H9 (cell line): ENCODE results near the gene PJA1. TPM values are rescaled to one million over a fixed set of nuclear protein-coding genes. Genes with fewer than 3 reads are reported as not detected.

Experiments
- DNase-seq: peaks from one replicate; pipeline ENCODE4 v3.0.0-alpha.2; 2017
- H2AFZ ChIP-seq: one replicate; pipeline ENCODE4 v1.6.1; 2013; ENCODE audit warnings: mild to moderate bottlenecking, low read length, control low read depth, moderate library complexity
- H2AK5ac ChIP-seq: 2 replicates; pipeline ENCODE4 v1.6.1; 2013; ENCODE audit warnings: low read length, control low read depth, mixed read lengths; ENCODE audit not compliant: insufficient read length
- H2BK120ac ChIP-seq: one replicate; pipeline ENCODE4 v1.6.1; 2013; ENCODE audit warnings: low read depth, mild to moderate bottlenecking, low read length, control low read depth, inconsistent platforms; ENCODE audit not compliant: poor library complexity, severe bottlenecking
- H2BK12ac ChIP-seq: 2 replicates; pipeline ENCODE4 v1.6.1; 2013; ENCODE audit warnings: low read length, control low read depth, mixed read lengths, low read depth; ENCODE audit not compliant: insufficient read length
- H2BK15ac ChIP-seq: 2 replicates; pipeline ENCODE4 v1.6.1; 2013; ENCODE audit warnings: low read depth, low read length, control low read depth
- H2BK20ac ChIP-seq: one replicate; pipeline ENCODE4 v1.6.1; 2013; ENCODE audit warnings: low read depth, mild to moderate bottlenecking, low read length, control low read depth, inconsistent platforms; ENCODE audit not compliant: poor library complexity, severe bottlenecking
- H2BK5ac ChIP-seq: 2 replicates; pipeline ENCODE4 v1.6.1; 2013; ENCODE audit warnings: low read length, control low read depth, mixed read lengths; ENCODE audit not compliant: insufficient read length
- H3K14ac ChIP-seq: 2 replicates; pipeline ENCODE4 v1.6.1; 2013; ENCODE audit warnings: low read length, control low read depth; ENCODE audit not compliant: insufficient read depth
- H3K18ac ChIP-seq: 2 replicates; pipeline ENCODE4 v1.6.1; 2013; ENCODE audit warnings: low read depth, mild to moderate bottlenecking, mixed read lengths, low read length, control low read depth; ENCODE audit not compliant: insufficient read length
- H3K23ac ChIP-seq: 2 replicates; pipeline ENCODE4 v1.6.1; 2013; ENCODE audit warnings: low read length, control low read depth, mixed read lengths, low read depth; ENCODE audit not compliant: insufficient read length
- H3K23me2 ChIP-seq: 2 replicates; pipeline ENCODE4 v1.6.1; 2013; ENCODE audit warnings: low read depth, mild to moderate bottlenecking, mixed read lengths, low read length, control low read depth; ENCODE audit not compliant: insufficient read length, poor library complexity, severe bottlenecking
- H3K27ac ChIP-seq: 2 replicates; pipeline ENCODE4 v1.5.1; 2013; ENCODE audit warnings: low read length, control low read depth, mixed read lengths, low read depth; ENCODE audit not compliant: insufficient read length
- H3K27me3 ChIP-seq: 2 replicates; pipeline ENCODE4 v1.6.1; 2013; ENCODE audit warnings: low read length, control low read depth, inconsistent platforms; ENCODE audit not compliant: insufficient read depth
- H3K4ac ChIP-seq: 2 replicates; pipeline ENCODE4 v1.6.1; 2013; ENCODE audit warnings: low read depth, mild to moderate bottlenecking, control low read depth, inconsistent platforms, low read length, moderate library complexity
- H3K4me1 ChIP-seq: 2 replicates; pipeline ENCODE4 v1.6.1; 2013; ENCODE audit warnings: low read length, control low read depth, inconsistent platforms; ENCODE audit not compliant: insufficient read depth
- H3K4me2 ChIP-seq: 2 replicates; pipeline ENCODE4 v1.6.1; 2013; ENCODE audit warnings: low read length, control low read depth, mixed read lengths; ENCODE audit not compliant: insufficient read length, insufficient read depth
- H3K56ac ChIP-seq: 2 replicates; pipeline ENCODE4 v1.6.1; 2013; ENCODE audit warnings: low read depth, mild to moderate bottlenecking, mixed read lengths, low read length, control low read depth; ENCODE audit not compliant: insufficient read length
- H3K79me1 ChIP-seq: 2 replicates; pipeline ENCODE4 v1.6.1; 2013; ENCODE audit warnings: low read depth, mild to moderate bottlenecking, moderate library complexity, low read length, control low read depth, inconsistent platforms; ENCODE audit not compliant: insufficient read depth, poor library complexity, severe bottlenecking
- H3K79me2 ChIP-seq: 2 replicates; pipeline ENCODE4 v1.6.1; 2013; ENCODE audit warnings: low read length, control low read depth, inconsistent platforms; ENCODE audit not compliant: insufficient read depth
- H3K9ac ChIP-seq: 2 replicates; pipeline ENCODE4 v1.6.1; 2013; ENCODE audit warnings: low read length, control low read depth, mixed read lengths; ENCODE audit not compliant: insufficient read length; ENCODE audit errors: extremely low read depth
- H3K9me3 ChIP-seq: one replicate; pipeline ENCODE4 v1.6.1; 2013; ENCODE audit warnings: low read depth, low read length, inconsistent platforms; ENCODE audit not compliant: control insufficient read depth
- H3T11ph ChIP-seq: one replicate; pipeline ENCODE4 v1.6.1; 2013; ENCODE audit warnings: mild to moderate bottlenecking, low read length, control low read depth, inconsistent platforms
- H4K20me1 ChIP-seq: one replicate; pipeline ENCODE4 v1.6.1; 2013; ENCODE audit not compliant: control insufficient read depth, insufficient read length, insufficient read depth
- H4K5ac ChIP-seq: 2 replicates; pipeline ENCODE4 v1.6.1; 2013; ENCODE audit warnings: low read depth, mild to moderate bottlenecking, mixed read lengths, low read length, control low read depth; ENCODE audit not compliant: insufficient read length
- H4K8ac ChIP-seq: replicated peaks from 2 replicates; pipeline ENCODE4 v1.6.1; 2013; ENCODE audit warnings: low read length, control low read depth, mixed read lengths, low read depth; ENCODE audit not compliant: insufficient read length
- H4K91ac ChIP-seq: 2 replicates; pipeline ENCODE4 v1.6.1; 2013; ENCODE audit warnings: low read depth, mild to moderate bottlenecking, moderate library complexity, mixed read lengths, low read length, control low read depth; ENCODE audit not compliant: insufficient read length
- H3K27ac Mint-ChIP-seq, 3 experiments: 2 replicates in 2 of 3; 3 replicates in 1 of 3; pipeline ENCODE4 v1.8.0; 2020 to 2021; ENCODE audit warnings: mixed read lengths in 3 of 3, mild to moderate bottlenecking in 1 of 3, moderate library complexity in 1 of 3
- H3K27me3 Mint-ChIP-seq: 2 replicates; pipeline ENCODE4 v1.8.0; 2021; ENCODE audit warnings: low read depth, mild to moderate bottlenecking, moderate library complexity, mixed read lengths
- H3K36me3 Mint-ChIP-seq, 3 experiments: 2 replicates in 2 of 3; 3 replicates in 1 of 3; pipeline ENCODE4 v1.8.0; 2020 to 2021; ENCODE audit warnings: low read depth in 3 of 3, mixed read lengths in 3 of 3; ENCODE audit not compliant: insufficient read depth in 1 of 3
- H3K4me1 Mint-ChIP-seq, 2 experiments: 2 replicates each; pipeline ENCODE4 v1.8.0; 2020; ENCODE audit warnings: mixed read lengths in 2 of 2
- H3K4me3 Mint-ChIP-seq, 2 experiments: 2 replicates in 1 of 2; 3 replicates in 1 of 2; pipeline ENCODE4 v1.8.0; 2020 to 2021; ENCODE audit warnings: mild to moderate bottlenecking in 2 of 2, mixed read lengths in 2 of 2, moderate library complexity in 1 of 2
- H3K9me3 Mint-ChIP-seq, 2 experiments: 2 replicates in 1 of 2; 3 replicates in 1 of 2; pipeline ENCODE4 v1.8.0; 2020; ENCODE audit warnings: mild to moderate bottlenecking in 2 of 2, mixed read lengths in 2 of 2, moderate library complexity in 1 of 2
- CTCF ChIP-seq: fragments of 200-600 bp; sonication (generic); conservative IDR thresholded peaks from 3 replicates; pipeline ENCODE4 v1.8.0; 2021; ENCODE audit warnings: antibody characterized with exemption, mild to moderate bottlenecking
- WGBS: extraction: QIAGEN DNeasy Blood & Tissue Kit; methylation state at CpG from one replicate; pipeline ENCODE4 v1.1.7; 2013; ENCODE audit warnings: missing lambda C conversion rate, low lambda C conversion rate, mixed read lengths; ENCODE audit not compliant: insufficient read length; ENCODE audit errors: extremely low coverage; 5-methylcytosine and 5-hydroxymethylcytosine counted together
- total RNA-seq: library from RNA; stranded (reverse); gene quantifications from 2 replicates; pipeline ENCODE4 v1.2.1, GENCODE V29; 2021

PJA1 gene
- total RNA-seq, 1 experiment from 2014 or later, result 41.4 TPM

DNA sequence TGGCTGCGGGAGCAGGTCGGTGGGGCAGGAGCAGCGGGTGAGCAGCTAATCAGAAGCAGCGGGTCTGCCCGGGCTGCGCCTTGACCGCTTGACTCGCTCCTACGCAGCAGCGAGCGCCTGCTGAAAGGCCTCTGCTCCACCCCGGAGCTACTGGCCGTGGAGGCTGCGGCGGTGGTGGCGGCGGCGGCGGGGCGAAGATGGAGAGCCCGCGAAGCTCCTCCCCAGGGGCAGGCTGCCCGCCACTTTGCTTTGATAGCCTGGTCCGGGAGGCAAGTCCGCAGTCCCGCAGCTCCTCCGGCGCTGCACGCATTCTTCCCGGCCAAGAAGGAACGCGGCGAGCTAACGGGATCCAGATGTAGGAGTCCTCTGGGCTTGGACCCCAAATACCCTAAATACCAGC is 36.7 kb downstream of the PJA1 start:
- peaks cover 53% of the 10 kb centered on the region for H3K27me3 Mint-ChIP-seq
- H3T11ph ChIP-seq, result no peak overlapping the region
- no peak overlapping the region for H2BK5ac ChIP-seq
- H4K8ac ChIP-seq, result no peak overlapping the region
- no peaks in the 10 kb centered on the region for H3K79me1 ChIP-seq
- no peaks in the 10 kb centered on the region for H3K79me2 ChIP-seq
- H2AK5ac ChIP-seq, result no peak overlapping the region
- no peak overlapping the region for H3K4me3 Mint-ChIP-seq
- H4K5ac ChIP-seq, result no peak overlapping the region
- no peak overlapping the region for H4K91ac ChIP-seq
- peak; percentile 49 for DNase-seq
- no peak overlapping the region for H2BK20ac ChIP-seq
- no peak overlapping the region for H3K9ac ChIP-seq
- H3K27ac ChIP-seq, result no peak overlapping the region
- H3K36me3 Mint-ChIP-seq, result peaks cover 0 to 9% (median 0%) of the 10 kb centered on the region in 3 experiments; a peak in 2 of 7 replicates
- H3K23me2 ChIP-seq, result no peaks in the 10 kb centered on the region
- H3K23ac ChIP-seq, result no peak overlapping the region
- no peak overlapping the region for H2BK120ac ChIP-seq
- H3K4me2 ChIP-seq, result peak overlapping the region; percentile 24
- no CpG with 5 or more reads among the region's 34 CpGs for WGBS
- no peak overlapping the region for H2BK12ac ChIP-seq
- H3K18ac ChIP-seq, result no peak overlapping the region
- no peak overlapping the region for H2BK15ac ChIP-seq
- no peak for TF ChIP-seq CTCF
- no peak overlapping the region for H2AFZ ChIP-seq
- no peak overlapping the region for H3K14ac ChIP-seq
- no peaks in the 10 kb centered on the region for H3K9me3 ChIP-seq
- H3K4me1 ChIP-seq, result peaks cover 5% of the 10 kb centered on the region; the same call in 1 of the 2 replicates
- H3K4me1 Mint-ChIP-seq, result peaks cover 25 to 28% of the 10 kb centered on the region in 2 experiments
- no peak overlapping the region for H3K27ac Mint-ChIP-seq
- H4K20me1 ChIP-seq, result no peaks in the 10 kb centered on the region
- peaks cover 56 to 70% of the 10 kb centered on the region in 2 experiments for H3K9me3 Mint-ChIP-seq
- H3K4ac ChIP-seq, result no peak overlapping the region
- H3K27me3 ChIP-seq, result peaks cover 2% of the 10 kb centered on the region; the same call in 1 of the 2 replicates
- H3K56ac ChIP-seq, result no peak overlapping the region
